Measurements from ENCODE around the gene PIK3C2G.

The PIK3C2G gene

DNA sequence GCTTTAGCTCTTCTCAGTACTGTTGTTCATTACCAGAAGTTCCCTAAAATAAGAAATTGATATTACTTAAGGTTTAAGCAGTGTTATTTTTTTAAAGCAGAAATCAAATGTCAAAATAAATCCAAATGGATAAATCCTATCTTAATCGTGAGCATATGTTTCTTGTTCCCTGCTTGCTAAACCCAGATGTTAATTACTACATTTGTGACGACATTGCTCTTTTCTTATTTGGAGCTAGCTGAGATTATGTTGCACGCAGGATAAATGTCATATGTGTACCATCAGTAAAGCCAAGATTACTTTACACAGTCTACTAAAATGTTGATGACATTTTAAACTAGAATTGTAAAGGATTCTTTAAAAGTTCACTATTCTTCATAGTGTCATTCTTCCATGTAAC is 319.0 kb downstream of the PIK3C2G start:
- Mint-ChIP-seq H3K9me3 (peaks cover 17% of the 10 kb centered on the region), H3K4me1 (no peaks in the 10 kb centered on the region), H3K27ac (no peak overlapping the region), H3K27me3 (no peaks in the 10 kb centered on the region), H3K36me3 (no peaks in the 10 kb centered on the region), H3K4me3 (no peak overlapping the region)
- CTCF ChIA-PET: no interaction called here
- no peak for DNase-seq

DNA sequence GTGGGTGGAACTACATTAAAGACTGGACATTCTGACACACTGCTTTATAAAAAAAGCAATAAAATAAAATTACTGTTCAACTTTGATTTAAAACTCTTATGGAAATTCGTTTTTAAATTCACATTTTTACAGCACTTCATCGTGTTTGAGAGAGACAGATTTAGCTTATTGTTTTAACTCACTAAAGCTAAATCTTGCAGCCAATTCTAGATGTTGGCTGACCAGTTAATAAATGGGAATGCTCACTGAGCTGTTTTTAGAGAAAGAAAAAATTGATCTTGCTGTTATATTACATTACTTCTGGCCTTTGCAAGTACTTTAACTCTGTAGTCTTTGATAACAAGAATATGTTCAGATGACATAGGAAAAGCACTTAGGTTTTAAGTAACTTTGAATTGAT is 319.4 kb downstream of the PIK3C2G start:
- no peak overlapping the region for H3K4me3 Mint-ChIP-seq
- H3K9me3 Mint-ChIP-seq: peaks cover 17% of the 10 kb centered on the region
- H3K27ac Mint-ChIP-seq: no peak overlapping the region
- H3K4me1 Mint-ChIP-seq: no peaks in the 10 kb centered on the region
- CTCF ChIA-PET: no interaction called here
- H3K36me3 Mint-ChIP-seq: no peaks in the 10 kb centered on the region
- no peak for DNase-seq
- no peaks in the 10 kb centered on the region for H3K27me3 Mint-ChIP-seq

DNA sequence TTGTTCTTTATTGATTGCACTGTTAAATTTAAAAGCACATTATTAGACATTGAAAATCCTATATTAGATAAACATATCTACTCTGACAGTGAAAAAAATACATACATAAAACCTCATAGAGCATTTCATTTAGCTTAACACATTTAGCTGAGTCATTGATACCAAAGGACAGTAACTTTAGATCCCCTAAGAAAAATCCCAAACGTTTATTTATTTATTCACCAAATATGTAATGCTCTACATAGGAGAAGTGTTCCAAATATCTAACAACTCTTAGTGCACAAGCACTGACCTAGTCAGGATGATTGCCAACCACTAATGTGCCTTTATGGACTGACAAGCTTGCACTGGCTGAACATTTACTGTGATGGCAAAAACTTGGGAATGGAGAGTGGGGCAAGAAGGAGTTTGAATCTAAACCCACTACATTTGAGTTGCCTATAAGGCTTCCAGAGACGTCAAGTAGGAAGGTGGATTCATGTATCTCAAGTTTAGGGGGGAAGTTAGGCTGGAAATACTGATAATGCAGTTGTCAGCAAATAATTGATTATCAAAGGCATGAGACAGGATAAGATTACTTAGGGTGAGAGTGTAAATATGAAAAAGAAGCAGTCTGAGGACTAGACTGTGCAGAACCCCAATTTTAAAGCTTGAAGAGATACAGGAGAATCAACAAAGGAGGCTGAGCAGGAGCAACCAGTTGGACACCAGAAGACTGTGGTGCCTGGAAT is 320.1 kb downstream of the PIK3C2G start:
- peaks cover 21% of the 10 kb centered on the region for H3K9me3 Mint-ChIP-seq
- no peaks in the 10 kb centered on the region for H3K4me1 Mint-ChIP-seq
- H3K36me3 Mint-ChIP-seq: no peaks in the 10 kb centered on the region
- no peak for DNase-seq
- H3K27me3 Mint-ChIP-seq: no peaks in the 10 kb centered on the region
- H3K4me3 Mint-ChIP-seq: no peak overlapping the region
- H3K27ac Mint-ChIP-seq: no peak overlapping the region
- CTCF ChIA-PET: no interaction called here

DNA sequence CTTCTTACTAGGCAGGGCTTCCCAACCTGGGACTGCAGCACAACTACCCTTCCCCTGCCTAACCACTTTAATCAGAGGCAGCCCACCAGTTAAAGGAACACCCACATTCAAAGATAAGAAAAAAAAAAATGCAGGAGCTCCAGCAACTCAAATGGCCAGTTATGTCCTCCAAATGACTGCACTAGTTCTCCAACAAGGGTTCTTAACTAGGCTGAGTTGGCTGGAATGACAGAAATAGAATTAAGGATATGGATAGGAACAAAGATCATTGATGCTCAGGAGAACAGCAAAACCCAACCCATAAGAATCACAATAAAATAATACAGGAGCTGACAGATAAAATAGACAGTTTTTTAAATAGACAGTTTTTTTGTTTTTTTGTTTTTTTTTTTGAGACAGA is 322.3 kb downstream of the PIK3C2G start:
- Mint-ChIP-seq H3K27ac (no peak overlapping the region), H3K4me3 (no peak overlapping the region), H3K27me3 (no peaks in the 10 kb centered on the region), H3K4me1 (no peaks in the 10 kb centered on the region), H3K9me3 (peaks cover 25% of the 10 kb centered on the region), H3K36me3 (no peaks in the 10 kb centered on the region)
- CTCF ChIA-PET: no interaction called here
- no peak for DNase-seq

DNA sequence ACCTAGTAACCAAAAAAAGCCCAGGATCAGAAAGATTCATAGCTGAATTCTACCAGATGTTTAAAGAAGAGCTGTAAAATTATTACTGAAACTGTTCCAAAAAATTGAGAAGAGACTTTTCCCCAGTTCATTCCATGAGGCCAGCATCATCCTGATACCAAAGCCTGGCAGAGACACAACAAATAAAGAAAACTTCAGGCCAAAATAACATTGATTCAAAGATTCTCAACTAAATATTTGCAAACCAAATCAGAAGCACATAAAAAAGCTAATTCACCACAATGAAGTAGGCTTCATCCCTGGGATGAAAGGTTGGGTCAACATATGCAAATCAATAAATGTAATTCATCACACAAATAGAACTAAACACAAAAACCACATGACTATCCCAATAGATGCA is 325.3 kb downstream of the PIK3C2G start:
- Mint-ChIP-seq H3K4me3 (no peak overlapping the region), H3K27me3 (no peaks in the 10 kb centered on the region), H3K27ac (no peak overlapping the region), H3K4me1 (no peaks in the 10 kb centered on the region), H3K9me3 (peaks cover 20% of the 10 kb centered on the region), H3K36me3 (no peaks in the 10 kb centered on the region)
- DNase-seq: no peak
- CTCF ChIA-PET: no interaction called here

DNA sequence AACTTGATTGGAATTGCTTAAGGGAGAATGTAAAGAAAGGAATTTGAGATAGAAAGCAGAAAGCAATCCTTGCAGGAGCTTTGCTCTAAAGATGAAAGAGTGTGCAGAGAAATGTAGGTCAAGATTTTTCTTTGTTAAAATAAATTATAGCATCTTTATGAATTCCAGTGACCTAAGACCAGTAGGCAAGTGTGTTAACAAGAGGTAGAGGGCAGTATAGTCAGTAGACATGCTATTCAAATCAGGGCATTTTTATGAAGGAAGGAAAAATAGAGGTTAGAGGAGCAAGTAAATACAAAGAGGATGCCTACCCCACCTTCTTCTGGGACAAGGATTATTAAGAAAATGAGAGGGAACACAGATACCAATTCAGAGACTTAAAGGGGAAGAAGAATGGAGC is 328.0 kb downstream of the PIK3C2G start:
- no peak overlapping the region for H3K4me3 Mint-ChIP-seq
- CTCF ChIA-PET: no interaction called here

DNA sequence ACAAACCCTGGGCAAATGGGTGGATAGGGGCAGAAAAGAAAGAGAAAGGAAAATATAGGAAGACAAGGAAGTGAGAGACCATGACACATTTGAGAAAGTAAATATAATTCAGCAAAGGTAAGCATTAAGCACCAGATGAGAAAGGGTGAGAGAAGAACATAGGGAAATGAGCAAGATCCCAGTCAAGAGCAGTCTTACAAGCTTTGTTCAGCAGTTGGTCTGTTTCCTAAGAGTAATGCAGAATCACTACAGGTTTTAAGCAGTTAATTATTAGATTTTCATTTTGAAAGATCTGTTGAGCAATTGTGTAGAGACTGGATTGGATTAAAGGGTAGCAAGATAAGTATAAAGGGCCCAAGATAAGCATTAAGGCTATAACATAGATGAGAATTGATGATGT is 330.2 kb downstream of the PIK3C2G start:
- Mint-ChIP-seq H3K4me1 (no peaks in the 10 kb centered on the region), H3K36me3 (no peaks in the 10 kb centered on the region), H3K27me3 (no peaks in the 10 kb centered on the region), H3K27ac (no peak overlapping the region), H3K9me3 (peaks cover 7% of the 10 kb centered on the region), H3K4me3 (no peak overlapping the region)
- CTCF ChIA-PET: no interaction called here
- no peak for DNase-seq

More for the DNA sequence above, 328.0 kb downstream of the PIK3C2G start:
- no peak overlapping the region for H3K27ac Mint-ChIP-seq
- H3K4me1 Mint-ChIP-seq: no peaks in the 10 kb centered on the region
- H3K36me3 Mint-ChIP-seq: no peaks in the 10 kb centered on the region
- no peaks in the 10 kb centered on the region for H3K27me3 Mint-ChIP-seq
- peaks cover 14% of the 10 kb centered on the region for H3K9me3 Mint-ChIP-seq
- DNase-seq: no peak

DNA sequence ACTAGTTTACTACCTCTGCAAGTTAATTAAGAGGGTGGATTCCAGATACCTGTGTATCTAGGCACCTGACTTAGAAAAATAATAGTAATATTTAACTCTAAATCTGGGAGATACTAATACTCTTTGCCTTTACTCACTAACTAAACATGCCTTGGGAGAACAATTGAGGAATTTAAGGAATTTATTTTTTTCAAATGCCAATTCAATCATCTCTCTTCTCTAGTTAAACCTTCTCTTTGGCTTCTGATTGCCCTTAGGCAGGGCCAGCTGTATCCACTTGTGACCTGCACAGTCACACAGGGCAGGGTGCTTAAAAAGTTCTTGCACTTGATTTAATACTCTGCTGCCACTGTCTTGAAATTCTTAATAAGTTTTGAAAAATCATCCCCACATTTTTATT is 334.1 kb downstream of the PIK3C2G start:
- no peak for DNase-seq
- Mint-ChIP-seq H3K4me3 (no peak overlapping the region), H3K4me1 (no peaks in the 10 kb centered on the region), H3K9me3 (peaks cover 3% of the 10 kb centered on the region), H3K27ac (no peak overlapping the region), H3K27me3 (no peaks in the 10 kb centered on the region), H3K36me3 (peaks cover 1% of the 10 kb centered on the region)
- CTCF ChIA-PET: no interaction called here

DNA sequence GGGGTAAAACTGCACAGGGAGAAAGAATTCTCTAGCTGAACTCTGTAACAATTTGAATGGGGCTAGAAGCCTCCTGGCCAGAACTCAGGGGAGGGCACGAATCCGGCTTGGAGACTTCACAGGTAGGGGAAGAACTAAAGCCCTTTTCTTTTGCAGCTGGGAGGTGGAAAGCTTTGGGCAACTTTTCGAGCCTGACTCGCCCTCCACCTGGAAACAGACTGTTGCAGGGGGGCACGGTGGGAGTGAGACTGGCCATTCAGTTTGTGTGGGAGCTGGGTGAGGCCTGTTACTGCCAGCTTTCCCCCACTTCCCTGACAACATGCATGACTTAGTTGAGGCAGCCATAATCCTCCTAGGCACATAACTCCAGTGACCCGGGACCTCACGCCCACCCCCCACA is 340.6 kb downstream of the PIK3C2G start:
- DNase-seq: no peak
- H3K36me3 Mint-ChIP-seq: peaks cover 1% of the 10 kb centered on the region
- H3K9me3 Mint-ChIP-seq: peaks cover 9% of the 10 kb centered on the region
- no peaks in the 10 kb centered on the region for H3K27me3 Mint-ChIP-seq
- H3K27ac Mint-ChIP-seq: no peak overlapping the region
- no peaks in the 10 kb centered on the region for H3K4me1 Mint-ChIP-seq
- H3K4me3 Mint-ChIP-seq: no peak overlapping the region
- CTCF ChIA-PET: no interaction called here

DNA sequence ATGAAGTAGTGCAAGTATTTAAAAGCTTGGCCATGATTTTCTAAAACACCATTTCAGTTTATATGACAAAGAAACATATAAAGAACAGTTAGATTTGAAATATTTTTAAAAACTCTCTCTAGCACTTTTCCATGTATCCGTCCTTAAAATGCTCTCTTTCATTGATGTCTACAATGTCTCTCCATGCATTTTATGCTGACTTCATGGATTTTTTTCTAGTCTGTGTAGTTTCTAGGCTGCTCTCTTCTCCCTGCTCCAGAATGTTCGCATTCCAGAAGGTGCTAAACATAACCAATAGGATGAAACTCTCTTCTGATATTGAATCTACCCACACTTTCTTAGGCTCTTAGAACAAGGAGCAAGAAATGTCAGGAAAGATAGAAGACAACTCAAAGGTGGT is 351.7 kb downstream of the PIK3C2G start:
- no peak for DNase-seq
- H3K4me1 Mint-ChIP-seq: no peaks in the 10 kb centered on the region
- H3K36me3 Mint-ChIP-seq: no peaks in the 10 kb centered on the region
- H3K27ac Mint-ChIP-seq: no peak overlapping the region
- H3K9me3 Mint-ChIP-seq: peaks cover 4% of the 10 kb centered on the region
- no peaks in the 10 kb centered on the region for H3K27me3 Mint-ChIP-seq
- CTCF ChIA-PET: no interaction called here
- no peak overlapping the region for H3K4me3 Mint-ChIP-seq

DNA sequence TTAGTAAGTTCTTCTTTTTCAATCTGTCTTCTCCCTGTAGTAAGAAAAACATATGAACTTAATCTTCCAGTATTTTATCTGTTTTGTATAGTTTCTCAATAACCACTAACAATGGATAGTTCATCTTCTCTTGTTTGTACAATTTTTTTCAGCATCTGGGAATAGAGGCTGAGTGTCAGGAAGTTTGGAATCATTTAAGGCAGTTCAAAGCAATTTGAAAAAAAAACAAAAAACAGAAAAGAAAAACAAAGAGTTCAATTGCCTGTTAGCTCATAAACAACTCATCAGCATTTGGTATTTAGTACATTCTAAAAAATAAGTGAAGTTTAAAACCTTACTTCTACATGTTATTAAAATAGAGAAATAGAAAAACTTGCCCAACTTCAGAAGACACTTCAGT is 359.7 kb downstream of the PIK3C2G start:
- Mint-ChIP-seq H3K27me3 (no peaks in the 10 kb centered on the region), H3K4me1 (no peaks in the 10 kb centered on the region), H3K9me3 (no peaks in the 10 kb centered on the region), H3K4me3 (no peak overlapping the region), H3K36me3 (no peaks in the 10 kb centered on the region), H3K27ac (no peak overlapping the region)
- DNase-seq: no peak
- CTCF ChIA-PET: interaction anchor here (0.8 kb wide), 1 partner anchor 190 kb away, joined by 3 read pairs; no protein-coding TSS in a partner anchor

DNA sequence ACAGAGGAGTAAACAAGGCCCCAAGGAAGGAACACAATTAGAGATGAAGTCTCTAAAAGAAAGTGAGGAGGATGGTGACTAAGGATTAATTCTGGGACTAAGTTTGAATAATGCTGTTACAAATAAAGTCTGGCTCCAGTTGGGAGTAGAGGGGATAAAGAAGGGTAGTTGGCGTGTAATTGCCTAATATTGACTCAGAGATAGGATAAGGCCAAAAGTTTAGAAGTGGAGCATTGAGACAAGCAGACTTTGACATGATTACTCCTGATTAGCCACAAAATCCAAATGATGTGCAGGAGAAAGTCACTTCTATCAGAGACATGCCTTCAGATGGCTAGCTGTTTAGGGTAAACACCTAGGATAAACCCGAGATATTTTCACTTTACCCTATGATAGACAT is 368.1 kb downstream of the PIK3C2G start:
- Mint-ChIP-seq H3K27me3 (no peaks in the 10 kb centered on the region), H3K36me3 (no peaks in the 10 kb centered on the region), H3K9me3 (peaks cover 7% of the 10 kb centered on the region), H3K27ac (no peak overlapping the region), H3K4me3 (no peak overlapping the region), H3K4me1 (no peaks in the 10 kb centered on the region)
- CTCF ChIA-PET: no interaction called here
- DNase-seq: no peak

DNA sequence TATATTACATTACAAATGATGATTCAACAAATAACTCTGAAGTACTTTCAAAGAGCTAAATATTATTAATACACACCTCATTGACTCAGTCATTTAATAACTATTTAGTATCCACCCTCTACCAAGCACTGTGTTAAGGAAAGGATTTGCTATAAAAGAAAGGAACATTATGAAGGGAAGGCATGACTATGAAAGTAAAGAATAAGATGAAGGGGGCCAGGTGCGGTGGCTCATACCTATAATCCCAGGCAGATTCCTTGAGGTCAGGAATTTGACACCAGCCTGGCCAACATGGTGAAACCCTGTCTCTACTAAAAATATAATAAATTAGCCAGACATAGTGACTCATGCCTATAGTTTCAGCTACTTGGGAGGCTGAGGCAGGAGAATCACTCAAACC is 368.6 kb downstream of the PIK3C2G start:
- no peaks in the 10 kb centered on the region for H3K27me3 Mint-ChIP-seq
- CTCF ChIA-PET: no interaction called here
- H3K4me3 Mint-ChIP-seq: no peak overlapping the region
- H3K36me3 Mint-ChIP-seq: no peaks in the 10 kb centered on the region
- no peak overlapping the region for H3K27ac Mint-ChIP-seq
- H3K9me3 Mint-ChIP-seq: peaks cover 10% of the 10 kb centered on the region
- H3K4me1 Mint-ChIP-seq: no peaks in the 10 kb centered on the region
- no peak for DNase-seq

DNA sequence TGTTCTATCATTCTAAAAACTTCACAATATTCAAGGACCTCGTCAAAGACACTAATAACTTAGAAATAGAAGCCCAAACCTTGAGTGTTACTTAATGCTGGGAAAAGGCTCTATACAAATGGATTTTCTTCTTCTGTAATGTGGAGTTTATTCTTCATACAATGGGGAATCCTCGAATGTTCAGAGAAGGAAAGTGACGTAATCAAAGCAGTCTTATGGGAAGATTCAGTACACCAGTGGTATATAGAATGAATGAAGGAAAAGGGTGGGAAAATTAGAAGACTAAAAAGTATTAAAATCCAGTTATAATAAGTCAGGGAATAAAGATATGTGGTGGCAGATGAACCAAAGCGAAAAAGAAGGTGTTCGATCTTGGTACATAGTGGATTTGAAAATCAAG is 370.0 kb downstream of the PIK3C2G start:
- DNase-seq: no peak
- Mint-ChIP-seq H3K4me3 (no peak overlapping the region), H3K27ac (no peak overlapping the region), H3K9me3 (peaks cover 12% of the 10 kb centered on the region), H3K27me3 (no peaks in the 10 kb centered on the region), H3K36me3 (no peaks in the 10 kb centered on the region), H3K4me1 (no peaks in the 10 kb centered on the region)
- CTCF ChIA-PET: no interaction called here

DNA sequence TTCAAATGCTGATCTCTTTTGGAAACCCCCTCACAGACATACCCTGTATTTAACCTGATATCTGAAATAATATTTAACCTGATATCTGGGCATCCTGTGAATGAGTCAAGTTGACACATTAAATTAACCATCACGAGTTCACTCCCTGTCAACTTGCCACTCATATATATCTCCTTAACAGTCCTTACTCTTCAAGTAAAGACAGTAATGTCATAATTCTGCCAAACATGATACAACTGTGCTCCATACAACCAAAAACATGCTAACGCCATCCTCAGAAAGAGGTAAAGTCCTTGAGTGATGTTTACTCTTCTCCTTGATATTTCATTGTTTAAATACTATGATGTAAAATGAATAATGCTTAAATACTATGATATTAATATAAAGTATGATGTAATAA is 371.5 kb downstream of the PIK3C2G start:
- no peaks in the 10 kb centered on the region for H3K4me1 Mint-ChIP-seq
- CTCF ChIA-PET: no interaction called here
- H3K9me3 Mint-ChIP-seq: peaks cover 17% of the 10 kb centered on the region
- no peaks in the 10 kb centered on the region for H3K27me3 Mint-ChIP-seq
- H3K4me3 Mint-ChIP-seq: no peak overlapping the region
- H3K36me3 Mint-ChIP-seq: no peaks in the 10 kb centered on the region
- no peak for DNase-seq
- no peak overlapping the region for H3K27ac Mint-ChIP-seq

DNA sequence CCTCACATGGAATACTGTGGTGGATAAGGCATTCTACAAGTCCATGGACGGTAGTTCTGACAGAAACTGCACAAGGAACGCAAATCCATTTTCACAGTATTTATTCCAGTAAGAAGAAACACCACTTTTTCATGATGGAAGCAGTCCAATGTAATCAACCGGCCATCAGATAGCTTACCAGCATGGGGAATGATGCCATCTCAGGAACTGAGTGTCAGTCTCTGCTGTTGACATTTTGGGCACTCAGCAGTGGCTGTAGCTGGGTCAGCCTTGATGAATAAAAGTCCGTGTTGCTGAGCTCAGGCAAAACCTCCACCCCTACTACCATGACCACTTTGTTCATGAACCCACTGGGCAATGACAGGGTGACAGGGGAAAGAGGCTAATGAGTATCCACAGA is 373.1 kb downstream of the PIK3C2G start:
- Mint-ChIP-seq H3K36me3 (no peaks in the 10 kb centered on the region), H3K4me1 (no peaks in the 10 kb centered on the region), H3K27ac (no peak overlapping the region), H3K27me3 (no peaks in the 10 kb centered on the region), H3K9me3 (peaks cover 17% of the 10 kb centered on the region), H3K4me3 (no peak overlapping the region)
- DNase-seq: no peak
- CTCF ChIA-PET: no interaction called here
